Stimulated activated CD8-positive, alpha-beta memory T cell treated with anti-CD3 and anti-CD28 coated beads, Interleukin-7, amount 100 ng/mL, for 4 hours (primary cell): ENCODE data around the gene ATXN1.

ENCODE experiments used
- DNase-seq, 2 donors: peaks; one replicate each; pipeline ENCODE4 v3.0.0-alpha.2; 2020; ENCODE audit warnings: low read depth in 2 of 2

Gene ATXN1

DNA sequence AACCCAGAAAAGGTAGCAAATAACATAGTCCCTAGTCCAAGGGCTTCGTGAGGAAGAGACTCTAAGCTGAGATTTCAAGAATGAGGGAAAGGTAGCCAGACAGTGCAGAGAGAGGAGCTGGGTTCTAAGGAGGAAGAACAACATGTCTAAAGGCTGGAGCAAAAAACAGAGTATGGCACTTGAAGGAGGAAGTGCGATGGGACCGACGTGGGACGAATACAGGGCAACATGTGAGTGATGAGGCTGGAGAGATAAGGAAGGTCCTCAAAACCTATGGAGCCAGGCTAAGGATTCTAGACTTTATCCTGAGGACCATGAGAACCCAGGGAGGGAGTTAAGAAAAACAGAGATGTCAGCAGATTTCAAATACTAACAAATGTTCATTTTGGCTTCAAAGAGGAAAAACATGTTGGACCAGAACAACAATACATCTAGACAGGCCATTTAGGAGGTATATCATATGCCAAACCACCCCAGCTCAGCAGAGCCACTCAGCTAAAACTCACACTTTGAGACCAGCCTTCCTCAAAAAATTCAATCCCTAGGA is 17.5 kb downstream of the ATXN1 start:
- no peak for DNase-seq

DNA sequence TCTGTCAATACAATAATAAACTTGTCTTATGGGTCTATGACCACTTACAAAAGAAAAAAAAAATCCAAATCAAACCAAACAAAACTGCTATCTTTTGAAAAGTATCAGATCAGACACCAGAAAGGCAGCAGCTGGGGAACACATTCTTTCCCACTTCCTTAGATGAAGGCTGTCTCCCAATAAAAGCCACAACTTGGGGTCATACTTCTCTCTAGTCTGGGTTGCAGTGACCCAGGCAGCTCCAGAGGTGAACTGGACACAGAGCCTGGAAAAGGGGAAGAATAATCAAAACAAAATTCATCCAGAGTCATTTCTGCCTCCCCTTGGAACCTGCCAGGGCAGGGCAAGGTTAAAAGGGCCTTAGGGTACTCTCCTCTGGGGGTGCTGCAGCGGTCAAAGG is 19.1 kb downstream of the ATXN1 start:
- no peak for DNase-seq

DNA sequence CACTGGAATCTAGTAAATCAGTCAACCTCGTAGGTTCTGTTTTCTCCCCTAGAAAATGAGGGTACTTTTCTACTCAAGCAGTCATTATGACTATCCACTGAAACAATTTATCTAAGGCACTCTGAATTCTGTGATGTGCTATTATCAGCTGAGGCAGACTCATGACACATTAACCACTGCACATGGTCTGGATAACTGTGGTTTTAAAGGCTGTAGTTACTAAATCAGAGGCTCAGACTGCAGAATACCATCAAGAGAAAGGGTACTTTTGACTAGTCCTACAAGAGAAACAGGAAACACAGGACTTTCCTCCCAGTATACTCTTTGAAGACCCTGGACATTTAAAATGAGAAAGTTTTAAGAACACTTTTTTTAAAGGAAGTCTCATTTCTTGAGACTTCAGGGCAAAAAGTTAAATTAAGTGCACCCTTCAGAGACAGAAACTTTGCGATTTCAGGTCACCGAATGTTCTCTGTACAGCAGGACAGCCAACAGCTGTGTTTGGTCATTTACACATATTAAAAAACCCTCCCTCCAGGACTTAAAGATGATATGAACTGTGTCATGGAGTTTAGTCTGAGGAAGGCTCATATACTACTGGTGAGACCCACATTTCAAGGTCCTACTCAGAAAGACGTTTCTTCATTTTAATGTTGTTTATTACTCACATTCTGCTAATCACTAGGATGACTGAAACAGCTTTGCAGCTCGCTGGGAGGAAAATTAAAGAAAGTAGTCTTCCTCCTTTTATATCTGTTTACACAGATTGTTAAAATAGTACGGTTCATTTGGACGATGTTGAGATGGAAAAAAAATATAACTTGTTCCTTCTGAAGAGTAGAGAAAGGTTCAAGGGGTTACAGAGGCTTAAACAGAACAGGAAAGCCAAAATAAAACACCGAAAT is 19.9 kb downstream of the ATXN1 start:
- DNase-seq, result no peak

DNA sequence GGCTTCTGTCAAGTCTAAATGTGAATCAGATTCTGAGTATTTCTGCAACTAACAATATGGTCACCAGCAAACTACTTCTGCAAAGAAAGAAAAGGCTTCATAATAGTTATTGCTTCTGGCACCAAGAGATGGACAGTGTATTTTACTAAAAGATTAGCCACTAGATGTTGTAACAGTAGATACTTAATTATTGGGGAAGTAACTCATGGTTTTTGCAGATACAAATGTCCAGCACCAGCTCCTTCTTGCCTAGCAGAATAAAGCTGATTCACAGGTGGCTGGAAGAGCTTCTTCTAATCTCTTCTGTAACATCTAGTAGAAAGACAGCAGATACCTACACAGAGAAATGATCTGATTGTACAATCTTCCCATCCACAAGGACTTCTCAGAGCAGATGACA is 21.2 kb downstream of the ATXN1 start:
- DNase-seq, result no peak

DNA sequence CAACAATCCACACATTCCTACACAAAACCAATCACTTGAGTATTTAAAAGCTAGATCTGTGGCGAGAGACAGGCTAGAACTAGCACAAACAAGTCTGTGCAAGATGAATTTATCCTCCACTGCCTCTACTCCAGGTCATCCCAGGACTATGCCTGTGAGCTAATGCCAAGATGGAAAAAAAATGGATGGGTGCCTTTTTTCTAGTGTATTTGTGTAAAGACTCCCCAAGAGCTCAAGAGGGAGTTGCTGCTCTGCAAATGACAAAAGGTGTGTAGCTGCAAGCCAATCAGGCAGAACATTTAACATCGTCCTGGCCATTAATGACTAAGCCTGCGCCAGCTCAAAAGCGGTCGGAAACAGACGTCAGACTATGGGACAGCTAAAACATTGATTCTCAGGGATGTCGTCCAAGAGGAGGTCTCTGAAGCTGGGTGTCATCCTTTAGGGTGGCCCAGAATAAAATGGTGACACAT is 21.9 kb downstream of the ATXN1 start:
- DNase-seq, result no peak

DNA sequence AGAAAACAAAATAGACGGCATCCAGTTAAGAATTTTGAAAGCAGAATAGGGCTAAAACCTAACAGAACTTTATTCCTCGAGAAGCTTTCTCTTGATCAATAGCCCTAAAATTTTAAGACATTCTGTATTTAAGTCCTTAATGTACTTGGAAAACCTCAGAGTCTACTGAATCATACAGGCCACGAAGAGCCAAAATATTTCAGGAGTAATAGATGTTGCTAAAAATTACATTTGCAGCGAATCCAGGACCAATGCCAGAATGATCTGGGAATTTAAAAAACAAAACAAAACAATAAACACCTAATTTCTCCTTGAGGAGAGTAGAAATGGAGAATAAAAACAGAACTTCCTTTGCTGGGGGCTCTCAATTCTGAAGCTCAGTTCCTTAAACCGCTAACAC is 23.3 kb downstream of the ATXN1 start:
- DNase-seq, result no peak

DNA sequence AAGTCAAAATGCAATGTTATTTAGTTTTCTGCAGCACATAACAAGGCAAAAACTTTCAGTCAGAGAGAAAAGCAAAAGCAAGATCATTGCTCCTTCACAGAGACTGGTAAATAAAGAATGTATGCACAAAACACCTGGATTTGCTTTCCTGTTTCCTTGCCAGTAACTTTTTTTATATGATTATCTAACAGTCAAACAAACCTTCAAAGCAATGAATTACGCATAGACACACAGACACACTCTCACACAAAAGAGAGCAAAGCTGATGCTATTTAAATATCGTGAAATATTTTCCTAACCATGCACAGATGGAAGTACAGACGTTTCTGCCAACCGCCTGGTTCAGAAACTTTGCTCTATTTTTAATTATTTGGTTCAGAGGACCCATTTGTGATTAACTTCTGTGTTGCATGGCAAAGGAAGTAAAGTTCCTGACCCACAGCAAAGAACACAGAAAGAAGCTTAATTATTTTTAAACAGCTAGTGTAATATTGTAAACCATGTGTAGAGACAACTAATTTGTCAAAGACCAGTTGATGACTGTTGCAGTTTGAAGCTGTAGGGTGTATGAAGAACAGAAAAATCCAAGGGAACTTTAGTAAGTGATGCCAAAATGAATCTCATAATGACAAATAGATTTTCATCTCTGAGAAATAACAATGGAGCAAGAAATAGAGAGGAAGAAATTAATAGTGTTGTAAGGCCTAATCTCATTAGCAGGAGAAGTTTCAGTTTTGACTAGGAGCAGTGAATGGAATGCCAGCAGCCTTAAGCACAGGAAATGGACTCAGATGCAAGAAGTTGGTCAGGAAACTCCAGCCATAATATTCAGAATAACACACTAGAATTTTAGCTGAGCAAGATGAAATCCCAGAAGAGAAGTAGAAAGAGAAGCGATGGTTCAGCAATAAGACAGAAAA is 24.1 kb downstream of the ATXN1 start:
- no peak for DNase-seq

DNA sequence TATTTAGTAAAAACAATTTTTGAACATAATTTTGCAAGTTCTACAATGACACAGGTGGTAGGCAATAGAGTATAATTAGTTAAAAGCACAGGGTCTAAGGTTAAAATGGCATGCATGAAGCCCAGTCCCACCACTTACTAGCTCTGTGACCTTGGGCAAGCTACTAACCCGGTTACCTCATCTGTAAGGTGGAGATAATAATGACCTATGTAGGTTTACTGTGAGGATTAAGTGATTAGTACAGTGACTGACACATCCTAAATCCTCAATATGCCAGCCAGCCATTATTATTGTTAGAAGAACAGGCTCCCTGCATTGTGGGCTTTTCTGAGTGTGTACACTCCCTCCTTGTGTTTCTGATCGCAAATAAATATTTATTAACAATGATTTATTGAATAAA is 26.2 kb downstream of the ATXN1 start:
- no peak for DNase-seq

DNA sequence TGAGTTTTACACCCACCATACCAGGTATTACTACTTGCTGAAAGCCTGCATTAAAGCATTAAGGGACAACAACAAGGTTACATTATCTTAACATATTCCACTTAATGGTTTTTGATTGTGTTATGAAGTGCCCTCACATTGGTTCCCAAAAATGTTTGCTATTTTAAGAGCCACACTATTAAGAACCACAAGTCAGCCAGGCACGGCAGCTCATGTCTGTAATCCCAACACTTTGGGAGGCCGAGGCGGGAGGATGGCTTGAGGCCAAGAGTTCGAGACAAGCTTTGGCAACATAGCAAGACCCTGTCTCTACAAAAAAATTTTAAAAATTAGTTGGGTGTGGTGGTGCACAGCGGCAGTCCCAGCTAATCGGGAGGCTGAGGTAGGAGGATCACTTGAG is 28.2 kb downstream of the ATXN1 start:
- no peak for DNase-seq

DNA sequence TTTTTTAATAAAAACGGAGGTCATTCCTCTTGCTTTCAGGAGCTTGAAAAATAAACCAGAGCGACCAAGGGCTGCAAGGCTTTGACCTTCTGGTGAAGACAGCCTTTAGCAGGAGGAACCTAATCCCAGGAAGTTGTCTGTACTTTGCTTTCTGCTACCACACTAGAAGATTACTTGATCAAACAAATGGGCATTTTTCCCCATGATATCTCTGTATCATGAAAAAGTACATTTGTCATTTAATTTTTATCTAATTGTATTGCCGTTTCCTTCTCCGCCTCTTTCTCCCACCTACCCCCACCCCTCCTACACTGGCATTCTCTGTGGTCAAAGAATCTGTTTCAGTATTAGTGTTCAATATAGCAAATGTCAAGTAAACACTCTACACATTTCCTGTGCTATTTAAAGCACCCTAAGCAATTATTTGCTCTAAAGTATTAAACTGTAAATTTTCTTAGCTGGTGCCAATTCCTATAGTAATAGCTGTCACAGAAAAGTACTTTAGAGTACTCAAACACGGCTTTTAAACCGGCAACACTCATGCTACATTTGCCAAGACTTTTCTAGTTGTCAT is 29.7 kb downstream of the ATXN1 start:
- DNase-seq, result peak in 1 of 2 donors; percentile 19

DNA sequence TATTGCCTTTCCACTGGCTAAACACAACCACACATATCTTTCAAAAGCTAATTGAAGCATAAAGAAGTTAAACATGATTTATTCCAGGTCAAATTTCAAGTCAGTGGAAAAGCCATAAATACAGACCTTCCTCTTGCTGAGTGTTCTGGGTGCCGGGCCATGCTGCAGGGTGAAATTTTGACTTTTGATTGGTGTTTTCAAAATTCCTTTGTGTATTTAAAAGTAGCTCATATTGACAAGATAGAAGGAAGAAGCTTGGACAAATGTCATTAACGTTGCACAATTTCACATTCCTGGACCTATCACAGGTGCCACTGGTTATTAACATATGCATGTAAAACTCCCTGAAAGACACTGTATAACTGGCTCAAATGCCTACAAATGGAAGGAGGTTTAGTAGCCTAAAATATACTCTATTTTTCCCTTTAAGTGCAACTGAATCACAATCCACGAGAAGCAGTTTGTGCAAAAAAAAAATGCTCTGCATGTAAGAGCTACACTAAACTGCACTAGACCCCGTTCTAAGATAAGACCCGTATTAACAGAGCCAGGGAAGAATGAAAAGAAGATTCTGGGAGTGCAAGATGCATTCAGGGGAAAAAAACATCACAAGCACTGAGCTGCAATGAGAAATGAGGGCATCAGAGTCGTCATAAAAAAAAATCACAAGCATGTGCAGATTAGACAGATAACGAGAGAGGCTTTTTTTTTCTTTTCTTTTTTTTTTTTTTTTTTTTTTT is 30.4 kb downstream of the ATXN1 start:
- DNase-seq, result no peak

DNA sequence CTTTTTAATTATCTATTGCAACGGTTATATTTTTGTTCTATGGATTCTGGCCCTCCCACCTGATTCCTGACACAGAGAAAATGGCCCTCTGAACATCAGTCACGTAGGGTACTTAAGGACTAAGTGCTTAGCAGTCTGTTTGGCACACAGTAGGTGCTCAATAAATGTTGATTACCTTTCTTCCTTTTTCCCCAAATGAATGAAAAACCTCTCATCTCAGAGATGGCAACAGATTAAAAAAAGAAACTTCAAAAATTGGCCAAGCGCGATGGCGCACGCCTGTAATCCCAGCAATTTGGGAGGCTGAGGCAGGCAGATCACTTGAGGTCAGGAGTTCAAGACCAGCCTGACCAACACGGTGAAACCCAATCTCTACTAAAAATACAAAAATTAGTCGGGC is 31.5 kb downstream of the ATXN1 start:
- DNase-seq, result no peak

DNA sequence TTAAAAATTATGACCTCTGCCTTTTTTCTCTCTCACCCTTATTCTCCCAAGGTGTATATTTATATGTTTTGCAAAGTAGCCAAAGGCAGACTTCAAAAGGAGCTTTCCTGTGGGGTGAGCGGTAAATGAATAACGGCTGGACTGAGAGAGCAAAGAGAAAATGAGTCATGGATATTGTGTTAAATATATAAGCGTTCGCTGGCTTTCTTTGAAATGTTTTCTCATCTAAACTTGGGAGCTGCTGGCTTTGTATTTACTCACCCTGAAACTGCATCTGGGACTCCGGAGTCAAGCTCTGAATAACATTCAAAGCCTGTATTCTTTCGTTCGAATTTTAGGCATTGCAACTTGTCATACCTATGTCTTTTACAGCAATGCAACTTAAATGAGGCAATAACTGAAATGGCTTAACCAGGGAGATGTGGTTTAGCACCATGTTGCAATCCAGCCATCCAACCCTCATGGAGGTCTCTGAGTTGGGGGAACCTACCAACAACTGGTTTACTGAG is 32.0 kb downstream of the ATXN1 start:
- no peak for DNase-seq

DNA sequence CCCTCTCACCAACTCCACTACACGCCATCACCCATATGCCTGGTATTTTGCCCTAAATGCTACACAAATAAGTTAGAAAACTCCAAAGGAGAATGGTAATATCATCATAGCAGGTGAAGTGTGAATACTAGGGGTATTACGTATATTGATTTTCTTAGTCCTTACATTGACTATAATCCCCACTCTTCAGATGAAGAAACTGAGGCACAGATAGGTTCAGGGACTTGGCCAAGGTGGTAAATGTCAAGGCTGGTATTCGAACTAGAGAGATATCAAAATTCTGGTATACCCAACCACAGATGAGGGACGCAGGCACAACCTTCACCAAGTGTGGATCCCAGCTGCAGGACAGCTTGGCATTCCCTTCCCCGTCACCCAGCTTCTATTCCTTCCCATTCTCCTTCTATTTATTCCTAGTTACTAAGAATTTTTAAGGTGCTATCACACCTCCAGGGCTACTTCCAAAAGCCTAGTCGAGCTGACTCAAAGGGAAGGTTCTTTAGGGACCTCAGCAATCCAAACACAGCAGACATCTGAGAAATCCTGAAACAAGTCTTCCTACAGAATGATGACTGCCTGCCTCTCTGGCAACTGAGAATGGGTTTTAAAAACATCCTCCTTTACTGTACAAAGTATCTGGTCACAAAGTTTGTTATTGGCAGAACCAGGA is 32.6 kb downstream of the ATXN1 start:
- no peak for DNase-seq

DNA sequence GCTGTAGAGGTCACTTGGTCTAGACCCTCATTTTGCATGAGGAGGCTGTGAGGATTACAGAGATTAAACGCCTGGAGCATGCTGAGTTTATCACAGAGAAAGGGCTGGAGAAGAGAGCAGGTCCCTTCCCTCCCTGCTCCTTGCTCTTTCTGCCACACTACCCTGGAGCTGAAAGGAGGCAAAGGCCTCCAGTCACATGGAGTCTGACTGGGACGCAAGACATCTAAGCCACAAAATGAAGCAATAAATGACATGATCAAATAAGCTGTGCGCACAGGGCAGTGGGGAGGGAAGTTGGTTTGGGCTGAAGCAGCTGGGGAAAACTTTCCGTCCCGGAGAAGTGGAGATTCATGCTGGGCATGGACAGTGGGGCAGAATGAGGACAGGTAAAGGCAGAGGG is 33.3 kb downstream of the ATXN1 start:
- DNase-seq, result no peak

DNA sequence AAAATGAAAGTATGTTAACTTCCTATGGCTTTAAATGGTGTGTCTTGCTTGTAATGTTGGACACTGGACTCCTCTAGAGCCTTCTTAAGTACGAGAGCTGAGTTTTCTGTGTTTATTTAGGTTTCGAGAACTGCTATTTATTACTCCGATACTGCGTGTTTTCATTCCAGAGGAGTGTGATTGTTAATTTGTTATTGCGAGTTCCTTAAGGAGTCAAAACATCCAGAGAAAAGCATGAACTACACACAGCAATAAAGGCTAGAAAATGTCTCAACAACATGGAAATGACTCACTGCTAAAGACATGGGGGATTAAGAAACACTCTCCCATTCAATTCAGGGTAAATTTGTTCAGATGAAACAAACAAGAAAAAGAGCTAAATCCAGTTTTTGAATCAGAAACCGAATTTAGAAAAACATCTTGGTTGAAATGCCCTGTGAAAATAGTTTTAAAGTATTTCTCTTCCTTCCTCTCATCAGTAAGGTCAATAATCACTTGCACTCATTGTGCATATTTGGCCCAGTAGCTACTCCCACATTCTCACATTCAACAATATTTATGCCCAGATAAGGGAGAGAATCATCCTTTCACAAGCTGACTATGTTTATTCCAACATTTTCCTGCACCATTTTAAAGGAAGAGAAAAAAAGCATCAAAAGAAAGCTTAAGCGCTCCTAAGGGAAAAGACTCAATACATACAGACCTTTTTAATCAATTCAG is 36.0 kb downstream of the ATXN1 start:
- no peak for DNase-seq

DNA sequence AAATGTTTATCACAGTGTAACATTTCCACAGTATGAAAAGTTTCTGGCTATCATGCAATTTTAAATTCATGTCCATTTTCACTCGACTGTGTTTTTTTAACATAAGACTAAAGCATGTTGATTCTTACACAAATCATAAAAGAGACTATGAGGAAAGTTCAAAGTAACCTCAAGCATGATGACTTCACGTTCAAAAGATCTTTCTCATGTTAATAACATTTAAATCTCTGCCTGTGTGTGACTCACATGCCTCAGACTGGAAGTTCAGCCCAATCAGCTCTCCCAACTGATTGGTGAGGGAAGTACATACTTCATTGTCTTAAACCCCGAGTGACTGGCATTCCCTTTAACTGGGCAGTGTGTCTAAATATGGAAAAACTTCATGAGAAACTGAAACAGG is 37.4 kb downstream of the ATXN1 start:
- no peak for DNase-seq

DNA sequence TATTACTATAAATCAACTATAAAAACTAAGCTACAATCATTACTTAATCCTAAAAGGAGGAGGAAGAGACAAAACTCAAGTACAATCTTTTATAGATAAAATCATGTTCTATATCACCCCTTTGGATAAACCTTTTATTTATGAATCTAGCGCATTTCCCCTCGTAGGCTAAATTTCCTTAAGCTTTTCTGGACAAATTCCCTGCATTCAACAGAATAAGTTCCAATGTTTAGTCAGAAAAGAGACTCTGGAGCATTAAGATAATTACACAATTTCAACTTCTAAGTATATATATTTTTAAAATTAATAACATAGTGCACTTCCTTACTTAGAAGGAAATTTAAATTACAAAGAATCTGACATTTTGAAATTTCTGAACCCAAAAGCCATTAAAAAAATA is 37.9 kb downstream of the ATXN1 start:
- no peak for DNase-seq

DNA sequence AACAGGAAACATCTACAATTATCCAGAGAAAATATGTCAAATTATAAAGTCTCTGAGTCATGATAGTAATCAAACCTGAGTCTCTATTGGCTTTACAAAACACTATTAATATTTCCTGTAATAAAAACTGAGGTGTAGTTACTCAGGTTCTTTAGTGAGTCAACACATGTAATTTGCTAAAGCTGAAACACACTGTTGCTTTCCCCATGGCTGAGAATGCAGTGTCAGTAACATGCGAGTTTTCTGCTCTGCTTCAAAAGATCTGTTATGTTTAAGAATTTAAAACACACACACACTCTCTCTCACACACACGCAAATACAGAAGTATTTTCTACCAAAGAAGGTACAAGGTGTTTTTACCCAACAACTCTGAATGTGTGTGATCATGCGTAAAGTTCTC is 38.6 kb downstream of the ATXN1 start:
- no peak for DNase-seq

DNA sequence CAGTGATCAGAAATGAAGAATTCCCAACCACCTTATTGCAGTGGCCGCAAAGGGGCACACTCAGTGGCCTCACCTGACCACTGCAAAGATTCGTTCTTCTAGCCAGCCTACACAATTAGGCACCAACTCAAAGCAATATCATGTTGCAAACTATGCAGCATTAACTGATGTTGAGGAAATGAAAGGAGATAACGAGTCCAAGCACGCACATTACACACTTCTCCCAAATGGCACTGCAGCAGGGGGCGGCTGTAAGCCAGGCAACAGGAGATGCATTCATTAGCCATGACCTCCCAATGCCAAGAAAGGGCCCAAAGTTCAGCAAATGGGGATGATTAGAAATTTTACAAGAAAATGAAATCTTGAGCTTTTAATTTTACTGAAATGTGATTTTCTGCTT is 39.3 kb downstream of the ATXN1 start:
- DNase-seq, result no peak
